Measurements from ENCODE around the gene NKX2-2.
A peak's percentile ranks its signal among the peaks of the same experiment; 100 is the strongest.

NKX2-2 gene

GRCh38 chr20:21521596-21522480, 8.0 kb upstream of the NKX2-2 start:
- no peak for DNase-seq

GRCh38 chr20:21520702-21521595, 7.1 kb upstream of the NKX2-2 start:
- DNase-seq = no peak

GRCh38 chr20:21519136-21519584, 5.3 kb upstream of the NKX2-2 start:
- DNase-seq = no peak

GRCh38 chr20:21518292-21518991, 4.6 kb upstream of the NKX2-2 start:
- DNase-seq = no peak

- DNase-seq = no peak
Observed at GRCh38 chr20:21517566-21518277, 3.9 kb upstream of the NKX2-2 start.

- no peak for DNase-seq
Observed at GRCh38 chr20:21516861-21517565, 3.1 kb upstream of the NKX2-2 start.

GRCh38 chr20:21516180-21516567, 2.3 kb upstream of the NKX2-2 start:
- DNase-seq = no peak

- no peak for DNase-seq
Observed at GRCh38 chr20:21515300-21516179, 1.7 kb upstream of the NKX2-2 start.

GRCh38 chr20:21514553-21515251, 838 bp upstream of the NKX2-2 start:
- no peak for DNase-seq

- peak in 1 of 6 experiments; percentile 16 for DNase-seq
Observed at GRCh38 chr20:21513181-21513663, 642 bp downstream of the NKX2-2 start.

- DNase-seq = no peak
Observed at GRCh38 chr20:21512634-21513180, 1.2 kb downstream of the NKX2-2 start.

GRCh38 chr20:21511850-21512633, 1.8 kb downstream of the NKX2-2 start:
- no peak for DNase-seq

- DNase-seq = no peak
Observed at GRCh38 chr20:21511485-21511849, 2.4 kb downstream of the NKX2-2 start.

GRCh38 chr20:21510414-21511384, 3.2 kb downstream of the NKX2-2 start:
- DNase-seq = no peak

GRCh38 chr20:21509597-21510371, 4.1 kb downstream of the NKX2-2 start:
- no peak for DNase-seq

GRCh38 chr20:21509079-21509596, 4.7 kb downstream of the NKX2-2 start:
- DNase-seq = no peak
